Measurements from ENCODE around the gene TMTC1.

DNA sequence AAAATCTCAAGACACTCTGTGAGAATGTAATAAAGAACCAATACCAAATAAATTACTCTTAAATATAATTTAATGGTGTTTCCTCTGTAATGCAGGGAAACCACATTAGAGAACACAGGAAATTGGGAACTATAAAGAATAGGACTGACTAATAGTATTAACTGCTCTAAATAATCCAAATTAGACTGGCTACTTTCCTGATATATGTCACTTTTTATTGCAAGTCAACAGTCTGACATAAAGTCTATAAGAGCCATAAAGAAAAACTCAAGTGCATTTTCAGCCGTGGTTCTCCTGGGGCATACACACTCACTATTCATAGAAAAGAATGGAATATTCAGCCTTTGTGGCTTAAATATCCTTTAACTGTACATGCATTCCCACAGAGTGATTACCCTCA is 161.5 kb downstream of the TMTC1 start:
- TF ChIP-seq, protein P1, sequence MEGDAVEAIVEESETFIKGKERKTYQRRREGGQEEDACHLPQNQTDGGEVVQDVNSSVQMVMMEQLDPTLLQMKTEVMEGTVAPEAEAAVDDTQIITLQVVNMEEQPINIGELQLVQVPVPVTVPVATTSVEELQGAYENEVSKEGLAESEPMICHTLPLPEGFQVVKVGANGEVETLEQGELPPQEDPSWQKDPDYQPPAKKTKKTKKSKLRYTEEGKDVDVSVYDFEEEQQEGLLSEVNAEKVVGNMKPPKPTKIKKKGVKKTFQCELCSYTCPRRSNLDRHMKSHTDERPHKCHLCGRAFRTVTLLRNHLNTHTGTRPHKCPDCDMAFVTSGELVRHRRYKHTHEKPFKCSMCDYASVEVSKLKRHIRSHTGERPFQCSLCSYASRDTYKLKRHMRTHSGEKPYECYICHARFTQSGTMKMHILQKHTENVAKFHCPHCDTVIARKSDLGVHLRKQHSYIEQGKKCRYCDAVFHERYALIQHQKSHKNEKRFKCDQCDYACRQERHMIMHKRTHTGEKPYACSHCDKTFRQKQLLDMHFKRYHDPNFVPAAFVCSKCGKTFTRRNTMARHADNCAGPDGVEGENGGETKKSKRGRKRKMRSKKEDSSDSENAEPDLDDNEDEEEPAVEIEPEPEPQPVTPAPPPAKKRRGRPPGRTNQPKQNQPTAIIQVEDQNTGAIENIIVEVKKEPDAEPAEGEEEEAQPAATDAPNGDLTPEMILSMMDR (IDR thresholded peaks at IDR 0.05; ENCODE audit: poor library complexity), result no peak
- no peak for TF ChIP-seq EZH2 (IDR thresholded peaks at IDR 0.05; ENCODE audit: borderline replicate concordance)

Measured in hepatocyte (in vitro differentiated cells).